Colonic mucosa (tissue), 4 donors: ENCODE results near the gene STK32B. TPM values are rescaled to one million over a fixed set of nuclear protein-coding genes. Genes with fewer than 3 reads are reported as not detected.
"Not testable (repeated sequence)": the region's sequence is repeated elsewhere in the genome, so short reads cannot be mapped to it uniquely, and the experiment has no call there.

ENCODE experiments used
- DNase-seq: peaks from one replicate; pipeline ENCODE4 v3.0.0-alpha.2; 2020
- H3K27ac ChIP-seq: fragments of 200-600 bp; one replicate; pipeline ENCODE4 v1.8.0; 2021
- H3K27me3 ChIP-seq: fragments of 200-600 bp; one replicate; pipeline ENCODE4 v1.8.0; 2021
- H3K36me3 ChIP-seq: fragments of 200-600 bp; one replicate; pipeline ENCODE4 v1.8.0; 2021
- H3K4me1 ChIP-seq: fragments of 200-600 bp; one replicate; pipeline ENCODE4 v1.8.0; 2021; ENCODE audit warnings: mild to moderate bottlenecking
- H3K4me3 ChIP-seq: fragments of 200-600 bp; one replicate; pipeline ENCODE4 v1.8.0; 2021
- H3K9ac ChIP-seq, 2 donors: one replicate each; pipeline ENCODE4 v1.7.0; 2013; ENCODE audit warnings: control low read depth in 2 of 2, low read depth in 2 of 2, low read length in 2 of 2
- H3K9me3 ChIP-seq: fragments of 200-600 bp; one replicate; pipeline ENCODE4 v1.8.0; 2021
- CTCF ChIP-seq: fragments of 200-600 bp; IDR thresholded peaks from one replicate; pipeline ENCODE4 v1.8.0; 2022; ENCODE audit warnings: antibody characterized with exemption, mild to moderate bottlenecking
- intact Hi-C: fragments of 100-400 bp; cut with DNase I; formaldehyde crosslinking; loops from one replicate; pipeline ENCODE4 v1.14.1; 2022
- total RNA-seq, 2 donors: library from RNA; stranded (reverse); fragmentation: NEBNext Ultra II Directional in 1 of 2; extraction: Animal tissue kit (Norgen Biotek cat#: 25700) in 1 of 2; gene quantifications; one replicate each; pipeline ENCODE4 v1.2.1, GENCODE V29; 2021
- donor health status: healthy.
- donor health status: DM: no; HTN: no; CAD: no.
- donor health status: DM: no; HTN: no; CAD: no.

STK32B gene
- total RNA-seq, 2 donors from 2014 or later = 0.64 to 0.82 TPM

- H3K27me3 ChIP-seq = no peaks in the 10 kb centered on the region
- no peaks in the 10 kb centered on the region for H3K4me1 ChIP-seq
- DNase-seq = no peak
- no peaks in the 10 kb centered on the region for H3K9me3 ChIP-seq
- no peak for TF ChIP-seq CTCF
- intact Hi-C loops = no loop called here
- no peak overlapping the region for H3K27ac ChIP-seq
- H3K9ac ChIP-seq = no peak overlapping the region
- no peak overlapping the region for H3K4me3 ChIP-seq
- no peaks in the 10 kb centered on the region for H3K36me3 ChIP-seq
These were observed 372.9 kb downstream of the STK32B start for GRCh38 chr4:5424211-5424610.

- DNase-seq = no peak
- intact Hi-C loops = no loop called here
- Histone ChIP-seq H3K9ac (no peak overlapping the region), H3K27ac (no peak overlapping the region), H3K9me3 (no peaks in the 10 kb centered on the region), H3K36me3 (no peaks in the 10 kb centered on the region), H3K4me3 (no peak overlapping the region), H3K4me1 (no peaks in the 10 kb centered on the region), H3K27me3 (no peaks in the 10 kb centered on the region)
- no peak for TF ChIP-seq CTCF
These were observed 373.6 kb downstream of the STK32B start for GRCh38 chr4:5424901-5425300.

GRCh38 chr4:5429747-5430146, 378.5 kb downstream of the STK32B start:
- no peaks in the 10 kb centered on the region for H3K27me3 ChIP-seq
- H3K4me1 ChIP-seq = no peaks in the 10 kb centered on the region
- intact Hi-C loops = no loop called here
- no peak overlapping the region for H3K9ac ChIP-seq
- H3K36me3 ChIP-seq = no peaks in the 10 kb centered on the region
- no peak for TF ChIP-seq CTCF
- no peak for DNase-seq
- no peak overlapping the region for H3K27ac ChIP-seq
- no peaks in the 10 kb centered on the region for H3K9me3 ChIP-seq
- no peak overlapping the region for H3K4me3 ChIP-seq

- H3K27me3 ChIP-seq = no peaks in the 10 kb centered on the region
- H3K4me1 ChIP-seq = no peaks in the 10 kb centered on the region
- intact Hi-C loops = no loop called here
- DNase-seq = no peak
- no peak for TF ChIP-seq CTCF
- no peak overlapping the region for H3K27ac ChIP-seq
- H3K36me3 ChIP-seq = no peaks in the 10 kb centered on the region
- H3K9ac ChIP-seq = no peak overlapping the region
- H3K9me3 ChIP-seq = no peaks in the 10 kb centered on the region
- no peak overlapping the region for H3K4me3 ChIP-seq
These were observed 381.9 kb downstream of the STK32B start for GRCh38 chr4:5433196-5433595.

- Histone ChIP-seq H3K4me1 (no peaks in the 10 kb centered on the region), H3K27ac (no peak overlapping the region), H3K9me3 (no peaks in the 10 kb centered on the region), H3K9ac (no peak overlapping the region), H3K36me3 (no peaks in the 10 kb centered on the region), H3K4me3 (no peak overlapping the region), H3K27me3 (no peaks in the 10 kb centered on the region)
- no peak for TF ChIP-seq CTCF
- DNase-seq = no peak
- intact Hi-C loops = no loop called here
These were observed 383.9 kb downstream of the STK32B start for GRCh38 chr4:5435201-5435600.

GRCh38 chr4:5435823-5436222, 384.5 kb downstream of the STK32B start:
- no peaks in the 10 kb centered on the region for H3K9me3 ChIP-seq
- no peaks in the 10 kb centered on the region for H3K36me3 ChIP-seq
- intact Hi-C loops = no loop called here
- DNase-seq = no peak
- TF ChIP-seq CTCF = no peak
- no peaks in the 10 kb centered on the region for H3K27me3 ChIP-seq
- H3K4me3 ChIP-seq = no peak overlapping the region
- H3K4me1 ChIP-seq = no peaks in the 10 kb centered on the region
- H3K27ac ChIP-seq = no peak overlapping the region
- H3K9ac ChIP-seq = no peak overlapping the region

- H3K36me3 ChIP-seq, H3K4me1 ChIP-seq, H3K27me3 ChIP-seq, intact Hi-C loops, H3K27ac ChIP-seq, H3K4me3 ChIP-seq, H3K9me3 ChIP-seq, DNase-seq, H3K9ac ChIP-seq: not testable (repeated sequence)
These were observed 392.9 kb downstream of the STK32B start for GRCh38 chr4:5443976-5444802.
